ENCODE measurements around the gene GFI1.

DNA sequence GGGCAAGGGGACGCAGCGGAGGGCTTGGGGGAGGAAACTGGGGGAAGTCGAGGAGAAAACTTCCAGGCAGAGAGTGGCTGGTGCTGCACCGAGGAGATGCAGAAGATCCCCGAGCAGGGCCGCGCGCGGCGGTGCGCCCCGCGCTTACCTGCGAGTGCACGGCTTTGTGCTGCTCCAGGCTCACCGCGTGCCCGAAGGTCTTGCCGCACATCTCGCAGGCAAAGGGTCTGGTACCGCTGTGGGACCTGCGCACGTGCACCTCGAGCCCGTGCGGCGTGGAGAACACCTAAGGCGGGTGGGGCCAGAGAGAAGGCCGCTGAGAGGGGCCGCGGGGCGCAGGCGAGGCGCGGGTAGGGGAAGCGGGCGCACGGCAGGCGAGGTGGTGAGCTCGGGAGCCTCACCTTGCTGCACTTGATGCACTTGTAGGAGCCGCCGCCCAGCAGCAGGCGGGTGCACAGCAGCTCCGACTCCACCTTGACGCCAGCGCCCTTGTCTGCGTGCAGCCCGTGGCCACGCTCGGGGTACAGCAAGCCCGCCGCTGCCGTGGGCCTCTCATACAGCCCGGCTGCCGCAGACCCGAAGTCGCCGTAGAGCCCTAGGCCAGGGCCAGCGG lies 6.4 kb downstream of the GFI1 start:
- TF ChIP-seq, protein P1, sequence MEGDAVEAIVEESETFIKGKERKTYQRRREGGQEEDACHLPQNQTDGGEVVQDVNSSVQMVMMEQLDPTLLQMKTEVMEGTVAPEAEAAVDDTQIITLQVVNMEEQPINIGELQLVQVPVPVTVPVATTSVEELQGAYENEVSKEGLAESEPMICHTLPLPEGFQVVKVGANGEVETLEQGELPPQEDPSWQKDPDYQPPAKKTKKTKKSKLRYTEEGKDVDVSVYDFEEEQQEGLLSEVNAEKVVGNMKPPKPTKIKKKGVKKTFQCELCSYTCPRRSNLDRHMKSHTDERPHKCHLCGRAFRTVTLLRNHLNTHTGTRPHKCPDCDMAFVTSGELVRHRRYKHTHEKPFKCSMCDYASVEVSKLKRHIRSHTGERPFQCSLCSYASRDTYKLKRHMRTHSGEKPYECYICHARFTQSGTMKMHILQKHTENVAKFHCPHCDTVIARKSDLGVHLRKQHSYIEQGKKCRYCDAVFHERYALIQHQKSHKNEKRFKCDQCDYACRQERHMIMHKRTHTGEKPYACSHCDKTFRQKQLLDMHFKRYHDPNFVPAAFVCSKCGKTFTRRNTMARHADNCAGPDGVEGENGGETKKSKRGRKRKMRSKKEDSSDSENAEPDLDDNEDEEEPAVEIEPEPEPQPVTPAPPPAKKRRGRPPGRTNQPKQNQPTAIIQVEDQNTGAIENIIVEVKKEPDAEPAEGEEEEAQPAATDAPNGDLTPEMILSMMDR (IDR thresholded peaks at IDR 0.05), result no peak
- no peak for TF ChIP-seq POLR2A (IDR thresholded peaks at IDR 0.05)

All from lower leg skin (tissue), 3 donors.